GM18868 (cell line): ENCODE data around the gene CMTM6.
"Not testable (repeated sequence)": the region's sequence is repeated elsewhere in the genome, so short reads cannot be mapped to it uniquely, and the experiment has no call there.

Experiments used
- ATAC-seq: cut with Tn5 transposase; IDR thresholded peaks from one replicate; pipeline ENCODE4 v1.9.1; 2021; ENCODE audit warnings: mild to moderate bottlenecking, moderate library complexity; ENCODE audit not compliant: unreplicated experiment

Gene CMTM6, protein sequence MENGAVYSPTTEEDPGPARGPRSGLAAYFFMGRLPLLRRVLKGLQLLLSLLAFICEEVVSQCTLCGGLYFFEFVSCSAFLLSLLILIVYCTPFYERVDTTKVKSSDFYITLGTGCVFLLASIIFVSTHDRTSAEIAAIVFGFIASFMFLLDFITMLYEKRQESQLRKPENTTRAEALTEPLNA

DNA sequence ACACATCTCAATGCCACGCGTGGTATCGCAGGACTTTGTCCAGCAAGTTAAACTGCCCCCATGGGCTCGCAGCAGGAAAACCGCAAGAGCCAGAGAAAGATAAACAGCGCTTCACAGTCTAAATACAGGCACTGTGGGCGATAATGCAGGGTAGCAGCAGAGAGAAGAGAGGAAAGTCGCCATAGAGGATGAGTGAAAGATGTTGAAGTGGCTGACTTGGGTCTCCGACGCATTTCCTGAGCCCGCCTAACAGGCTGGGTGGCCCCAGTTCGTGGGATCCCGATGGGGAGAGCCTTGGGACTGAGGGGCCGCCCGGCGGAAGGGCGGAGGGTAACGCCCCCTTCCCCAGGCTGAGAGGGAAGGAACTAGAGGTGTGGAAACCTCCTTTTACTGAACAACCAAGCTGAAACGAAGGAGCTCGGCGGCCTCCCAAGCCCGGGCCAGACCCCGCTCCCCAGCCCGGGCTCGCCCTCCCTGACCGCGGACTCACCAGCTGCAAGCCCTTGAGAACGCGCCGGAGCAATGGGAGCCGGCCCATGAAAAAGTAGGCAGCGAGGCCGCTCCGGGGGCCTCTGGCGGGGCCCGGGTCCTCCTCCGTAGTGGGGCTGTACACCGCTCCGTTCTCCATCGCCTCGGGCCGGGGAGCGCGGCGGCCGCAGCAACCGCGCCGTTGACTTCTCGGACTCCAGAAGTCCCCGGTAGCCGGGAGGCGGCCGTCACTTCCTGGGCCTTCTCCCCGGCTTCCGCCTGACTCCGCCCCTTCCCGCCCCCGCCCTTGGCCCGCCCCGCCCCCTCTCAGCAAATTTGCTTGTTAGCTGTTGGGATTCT lies at the start of gene CMTM6:
CMTM6 (minus strand) TSS at position 735 of the 828 bp plus-strand sequence; CDS start at position 628, 107 bp downstream.
- peak; percentile 78 for ATAC-seq

DNA sequence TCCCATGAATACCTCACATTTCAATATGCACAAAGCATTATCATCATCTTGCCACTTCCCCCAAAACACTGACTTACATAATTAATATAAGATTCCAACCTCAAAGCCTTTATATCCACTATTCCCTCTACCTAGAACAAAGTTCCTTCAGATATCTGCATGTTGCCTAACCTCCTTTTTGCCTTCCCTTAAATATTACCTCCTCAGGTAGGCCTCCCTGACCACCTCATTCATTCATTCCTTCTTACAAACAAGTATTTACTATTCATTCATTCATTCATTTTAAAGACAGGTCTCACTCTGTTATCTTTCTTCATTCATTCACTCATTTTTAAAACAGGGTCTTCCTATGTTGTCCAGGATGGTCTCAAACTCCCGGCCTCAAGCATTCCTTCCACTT lies 49.4 kb upstream of the CMTM6 start:
- ATAC-seq, result no peak

DNA sequence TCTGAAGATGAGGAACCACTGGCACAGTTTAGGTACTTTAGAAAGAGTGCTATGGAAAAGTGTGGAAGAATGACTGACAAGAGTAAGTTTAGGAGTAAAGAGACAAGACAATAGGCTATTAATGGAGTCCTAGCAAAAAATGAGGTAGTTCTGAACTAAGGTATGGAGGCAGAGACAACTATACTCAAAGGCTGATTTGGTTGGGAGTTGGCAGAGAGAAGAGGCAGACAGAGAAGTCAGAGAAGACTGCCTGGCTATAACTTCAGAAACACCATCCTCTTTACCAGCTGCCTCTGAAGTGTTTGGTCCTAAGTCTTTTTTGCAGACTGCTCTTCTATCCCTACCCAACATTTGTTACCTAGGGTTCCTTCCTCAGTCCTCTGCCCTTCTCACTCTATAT lies 48.8 kb upstream of the CMTM6 start:
- peak; percentile 34 for ATAC-seq

DNA sequence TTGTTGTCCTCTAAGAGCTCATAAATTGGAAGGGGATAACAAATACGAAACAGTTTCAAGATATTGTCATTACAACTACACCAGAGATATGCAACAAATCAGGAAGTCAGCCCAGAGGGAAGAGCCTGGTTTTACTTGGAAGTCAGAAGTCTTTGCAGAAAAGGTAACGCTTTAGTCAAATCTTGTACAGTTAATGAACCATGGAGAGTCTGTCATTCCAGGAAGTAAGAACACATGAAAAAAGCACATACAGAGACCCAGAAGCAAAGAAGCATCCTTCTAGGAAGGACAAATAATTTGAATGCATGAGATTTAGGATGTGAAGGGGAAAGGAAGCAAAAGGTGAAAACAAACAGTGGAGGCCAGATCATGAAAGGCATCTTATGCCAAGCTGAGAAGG lies 48.4 kb upstream of the CMTM6 start:
- peak; percentile 59 for ATAC-seq

DNA sequence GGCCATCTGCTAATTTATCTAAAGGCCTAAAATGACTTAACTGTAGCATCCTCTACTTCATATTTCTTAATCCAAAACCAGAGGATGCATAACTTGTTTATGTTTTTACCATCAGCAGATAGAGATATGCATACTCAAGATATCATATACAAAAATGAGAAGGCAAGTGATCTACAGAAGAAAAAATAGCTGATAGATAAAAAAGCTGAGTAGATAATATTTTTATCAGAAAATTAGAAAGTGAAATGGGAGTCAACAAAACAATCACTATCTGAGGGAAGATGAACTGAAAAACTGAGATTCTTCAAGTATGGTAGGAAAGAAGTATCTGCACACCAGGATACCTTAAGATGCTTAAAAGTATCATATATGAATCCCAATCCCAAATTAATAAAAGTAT lies 42.7 kb upstream of the CMTM6 start:
- ATAC-seq, result no peak

DNA sequence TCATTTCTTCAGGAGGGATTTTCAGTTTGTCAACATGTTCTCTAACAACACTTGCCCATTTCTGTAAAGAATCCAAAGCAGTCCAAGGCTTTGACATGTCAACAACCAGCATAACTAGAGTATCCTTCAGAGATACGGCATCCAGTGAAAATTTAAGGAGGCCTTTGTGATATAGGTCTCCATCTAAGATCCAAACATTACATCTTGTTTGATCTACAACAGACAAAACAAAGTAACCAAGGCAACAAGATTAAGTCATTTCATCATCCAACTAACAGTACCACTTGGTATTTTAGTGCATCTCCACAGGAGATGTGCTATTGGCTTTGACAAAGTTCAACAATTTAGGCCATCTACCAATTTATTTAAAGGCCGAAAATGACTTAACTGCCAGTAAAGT lies 42.2 kb upstream of the CMTM6 start:
- ATAC-seq, result no peak

DNA sequence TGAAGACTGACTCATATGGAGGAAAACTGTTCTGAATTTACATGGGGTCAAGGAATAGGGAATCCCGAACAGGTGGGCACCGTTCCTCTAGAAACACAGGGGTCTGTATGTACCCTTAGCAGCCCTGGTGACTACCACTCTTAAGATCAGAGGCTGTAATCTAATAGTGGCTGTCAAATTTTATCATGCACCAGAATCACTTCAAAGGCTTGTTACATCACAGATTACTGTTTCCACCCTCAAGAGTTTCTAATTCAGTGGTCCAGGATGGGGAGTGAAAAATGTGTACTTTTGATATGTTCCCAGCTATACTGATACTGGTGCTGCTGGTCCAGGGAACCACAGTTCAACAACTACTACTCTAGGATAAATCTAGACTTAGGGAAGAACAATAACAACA lies 40.2 kb upstream of the CMTM6 start:
- ATAC-seq, result no peak

DNA sequence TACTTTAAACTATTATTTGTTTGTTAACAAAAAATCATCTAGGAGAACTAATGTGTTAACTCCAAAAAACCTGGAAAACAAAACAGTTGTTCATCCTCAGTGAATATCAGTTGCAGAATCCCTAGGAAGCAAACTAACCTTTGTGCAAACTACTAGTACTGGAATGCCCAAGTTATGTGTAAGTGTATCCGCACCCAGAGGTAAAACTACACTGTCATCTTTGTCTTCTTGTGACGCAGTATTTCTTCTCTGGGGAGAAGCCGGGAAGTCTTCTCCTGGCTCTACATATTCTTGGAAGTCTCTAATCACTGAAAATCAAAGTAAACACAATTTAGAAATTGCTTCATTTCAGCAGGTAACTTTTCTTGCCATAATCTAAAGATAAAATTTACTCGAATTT lies 38.2 kb upstream of the CMTM6 start:
- no peak for ATAC-seq

DNA sequence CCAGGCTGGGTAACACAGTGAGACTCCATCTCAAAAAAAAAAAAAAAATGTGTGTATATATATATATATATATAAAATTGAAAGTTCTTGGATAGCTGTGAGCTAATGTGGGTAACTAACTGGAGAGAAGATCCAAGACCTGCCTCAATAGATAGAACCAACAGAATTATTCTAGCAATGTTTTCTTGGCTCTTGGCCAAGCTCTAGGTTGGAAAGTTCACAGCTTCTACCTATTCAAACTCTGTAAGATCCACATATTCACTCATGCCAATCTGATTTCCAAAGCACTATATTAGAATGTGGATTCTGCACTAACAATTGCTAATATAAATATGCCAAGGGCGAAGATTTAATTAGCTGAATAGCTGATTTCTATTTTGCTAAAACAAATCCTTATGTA lies 29.8 kb upstream of the CMTM6 start:
- ATAC-seq, result no peak

DNA sequence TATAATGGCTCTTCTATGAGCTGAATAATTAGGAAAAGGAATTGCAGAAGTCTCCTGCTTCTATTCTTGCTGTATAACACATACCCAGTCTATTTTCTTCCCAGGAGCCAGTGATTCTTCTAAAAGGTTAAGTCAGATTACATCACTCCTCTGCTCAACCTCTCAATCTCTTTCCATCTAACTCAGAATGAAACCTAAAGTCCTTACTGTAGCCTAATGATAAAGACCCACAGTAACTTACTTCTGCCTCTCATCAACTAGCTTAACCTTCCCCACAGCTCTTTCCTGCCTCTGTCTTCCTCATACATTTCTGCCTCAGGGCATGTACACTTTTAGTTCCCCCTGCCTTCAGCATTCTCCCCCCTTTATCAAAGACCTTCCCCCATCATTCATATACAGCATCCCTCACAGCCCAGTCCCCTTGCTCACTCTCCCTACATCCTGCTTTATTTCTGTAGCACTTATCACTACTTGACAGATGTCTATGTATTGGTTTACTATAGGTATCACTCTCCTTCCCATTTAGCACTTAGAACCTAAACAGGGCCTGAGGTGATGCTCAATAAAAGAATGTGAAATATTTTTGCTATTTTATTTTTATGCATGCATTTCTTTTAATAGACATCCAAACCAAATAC lies 28.5 kb upstream of the CMTM6 start:
- ATAC-seq, result peak; percentile 92

DNA sequence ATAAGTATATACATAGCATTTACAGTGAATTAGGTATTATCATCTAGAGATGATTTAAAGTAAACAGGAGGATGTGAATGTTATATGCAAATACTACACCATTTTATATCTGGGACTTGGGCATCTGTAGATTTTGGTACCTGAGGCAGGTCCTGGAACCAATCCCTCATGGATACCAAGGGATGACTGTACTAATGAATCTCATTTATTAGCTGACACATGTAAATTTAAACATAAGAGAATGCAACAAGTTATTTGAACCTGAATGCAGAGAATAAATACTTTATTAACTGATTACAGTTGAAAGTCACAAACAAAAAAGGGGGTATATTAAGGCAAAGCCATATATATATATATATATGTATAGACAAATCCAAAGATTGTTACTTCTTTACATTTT lies 23.1 kb upstream of the CMTM6 start:
- ATAC-seq, result no peak

DNA sequence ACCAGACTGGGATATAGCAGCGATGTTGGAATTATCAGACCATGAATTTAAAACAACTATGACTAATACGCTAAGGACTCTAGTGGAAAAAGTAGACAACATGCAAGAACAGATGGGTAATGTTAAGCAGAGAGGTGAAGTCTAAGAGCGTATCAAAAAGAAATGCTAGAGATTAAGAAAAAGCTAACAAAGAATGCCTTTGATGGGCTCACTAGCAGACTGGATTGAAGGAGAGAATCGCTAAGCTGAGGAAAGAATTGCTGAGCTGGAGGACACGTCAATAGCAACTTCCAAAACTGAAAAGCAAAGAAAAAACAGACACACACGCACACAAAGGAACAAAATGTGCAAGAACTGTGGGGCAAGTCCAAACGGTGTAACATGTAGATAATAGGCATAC lies 20.0 kb upstream of the CMTM6 start:
- ATAC-seq, result no peak

DNA sequence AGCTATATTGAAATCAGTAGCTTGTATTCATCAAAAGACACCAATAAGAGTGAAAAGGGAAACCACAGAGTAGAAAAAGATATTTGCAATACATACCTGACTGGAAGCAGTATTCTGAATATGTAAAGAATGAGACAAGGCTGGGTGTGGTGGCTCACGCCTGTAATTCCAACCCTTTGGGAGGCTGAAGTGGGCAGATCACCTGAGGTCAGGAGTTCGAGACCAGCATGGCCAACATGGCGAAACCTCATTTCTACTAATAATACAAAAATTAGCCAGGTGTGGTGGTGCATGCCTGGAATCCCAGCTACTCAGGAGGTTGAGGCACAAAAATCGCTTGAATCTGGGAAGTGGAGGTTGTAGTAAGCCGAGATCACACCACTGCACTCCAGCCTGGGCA lies 16.3 kb upstream of the CMTM6 start:
- ATAC-seq, result not testable (repeated sequence)

DNA sequence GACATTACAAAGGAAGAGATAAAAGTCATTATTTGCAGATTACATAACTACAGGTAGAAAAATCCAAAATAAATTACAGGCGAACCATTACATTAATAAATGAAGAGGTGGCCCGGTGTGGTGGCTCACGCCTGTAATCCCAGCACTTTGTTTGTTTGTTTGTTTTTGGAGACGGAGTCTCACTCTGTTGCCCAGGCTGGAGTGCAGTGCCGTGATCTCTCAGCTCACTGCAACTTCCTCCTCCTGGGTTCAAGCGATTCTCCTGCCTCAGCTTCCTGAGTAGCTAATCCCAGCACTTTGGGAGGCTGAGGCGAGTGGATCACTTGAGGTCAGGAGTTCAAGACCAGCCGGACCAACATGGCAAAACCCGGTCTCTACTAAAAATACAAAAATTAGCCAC lies 14.1 kb upstream of the CMTM6 start:
- not testable (repeated sequence) for ATAC-seq

DNA sequence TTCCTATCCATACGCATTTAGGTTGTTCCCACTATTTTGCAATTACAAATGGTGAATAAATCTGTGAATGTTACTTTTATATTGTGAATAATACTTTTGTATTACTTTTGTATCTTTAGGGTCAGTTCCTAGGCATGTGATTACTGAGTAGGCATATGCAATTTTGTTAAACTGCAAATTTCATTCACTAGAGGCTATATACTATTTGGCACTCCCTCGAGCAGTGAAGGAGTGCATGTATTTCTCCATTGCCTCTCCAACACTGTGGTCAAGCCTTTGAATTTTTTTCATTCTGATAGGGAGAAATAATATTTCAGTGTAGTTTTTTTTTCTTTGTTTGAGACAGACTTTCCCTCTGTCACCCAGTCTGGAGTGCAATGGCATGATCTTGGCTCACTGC lies 8.4 kb upstream of the CMTM6 start:
- no peak for ATAC-seq

DNA sequence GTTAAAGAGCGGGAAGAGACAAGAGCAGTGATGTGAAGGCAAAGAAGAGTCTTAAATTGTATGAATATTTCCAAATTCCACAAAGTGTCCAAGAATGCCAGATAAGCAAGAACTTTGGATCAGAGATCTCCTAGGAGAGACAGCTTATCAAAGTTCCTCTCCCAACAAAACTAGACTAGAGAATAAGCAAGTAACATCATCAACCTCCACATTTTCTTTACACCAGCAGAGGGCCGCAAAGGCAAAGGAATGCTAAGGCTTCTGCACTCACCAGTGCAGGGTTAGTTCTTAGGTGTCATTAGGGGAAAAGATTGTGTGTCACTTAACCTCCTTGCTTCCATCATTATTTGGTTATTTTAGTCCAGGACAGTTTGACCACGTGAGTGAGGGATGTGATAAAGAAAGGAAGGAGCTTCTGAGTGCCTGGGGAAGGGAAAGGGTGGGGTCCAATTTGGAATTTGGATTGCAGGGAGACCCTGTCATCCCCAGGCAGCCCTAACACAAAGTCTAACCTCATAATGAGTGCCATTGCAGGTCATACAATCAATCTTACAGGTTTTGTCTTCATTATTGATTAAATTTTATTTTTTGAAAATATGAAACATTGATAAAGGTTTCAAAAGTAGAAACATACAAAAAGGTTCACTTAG lies 7.5 kb upstream of the CMTM6 start:
- ATAC-seq, result peak; percentile 92

DNA sequence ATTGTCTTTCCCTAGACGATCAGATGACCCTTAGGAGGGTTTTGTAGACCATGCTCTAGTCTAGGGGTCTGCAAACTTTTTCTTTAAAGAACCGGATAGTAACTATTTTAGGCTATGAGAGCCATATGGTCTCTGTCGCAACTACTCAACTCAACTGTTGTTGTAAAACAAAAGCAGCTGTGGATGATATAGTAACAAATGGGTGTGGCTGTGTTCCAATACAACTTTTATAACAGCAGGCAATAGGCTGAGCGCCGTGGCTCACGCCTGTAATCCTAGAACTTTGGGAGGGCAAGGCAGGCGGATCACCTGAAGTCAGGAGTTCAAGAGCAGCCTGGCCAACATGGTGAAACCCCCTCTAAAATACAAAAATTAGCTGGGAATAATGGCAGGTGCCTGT lies 6.1 kb upstream of the CMTM6 start:
- ATAC-seq, result no peak

DNA sequence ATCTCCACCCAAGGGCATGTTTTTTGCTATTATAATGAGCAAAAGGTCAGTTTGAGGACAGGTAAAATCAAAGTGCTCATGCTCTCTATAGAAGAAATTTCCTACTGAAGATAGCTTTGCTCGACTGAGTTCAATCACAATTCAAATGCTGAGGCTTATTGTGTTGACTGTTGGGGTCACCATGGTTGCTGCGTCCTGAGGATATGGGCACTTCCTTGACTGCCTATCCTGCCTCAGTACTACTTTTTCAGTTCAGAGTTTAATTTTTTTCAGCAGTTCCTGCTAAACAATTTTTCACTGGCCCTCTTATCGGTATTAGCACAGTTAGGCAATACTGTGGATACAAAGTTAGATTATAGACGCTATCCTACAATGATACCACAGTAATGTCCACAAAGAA lies 3.8 kb upstream of the CMTM6 start:
- ATAC-seq, result no peak

DNA sequence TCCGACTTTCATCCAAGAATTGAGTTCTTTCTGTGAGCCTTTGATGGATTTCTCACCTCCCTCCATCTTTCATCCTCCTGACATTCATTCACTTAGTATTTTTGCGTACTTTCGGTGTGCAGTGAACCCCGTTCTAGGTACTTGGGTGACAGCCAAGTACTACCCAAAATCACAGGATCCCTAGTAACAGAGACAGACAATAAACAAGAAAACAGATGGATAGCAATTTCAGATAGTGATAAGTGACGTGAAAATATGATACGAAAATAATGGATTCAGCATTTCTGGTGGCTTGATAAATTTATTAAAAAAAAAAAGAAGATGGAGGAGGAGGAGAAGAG lies 264 bp upstream of the CMTM6 start:
- peak; percentile 5 for ATAC-seq

DNA sequence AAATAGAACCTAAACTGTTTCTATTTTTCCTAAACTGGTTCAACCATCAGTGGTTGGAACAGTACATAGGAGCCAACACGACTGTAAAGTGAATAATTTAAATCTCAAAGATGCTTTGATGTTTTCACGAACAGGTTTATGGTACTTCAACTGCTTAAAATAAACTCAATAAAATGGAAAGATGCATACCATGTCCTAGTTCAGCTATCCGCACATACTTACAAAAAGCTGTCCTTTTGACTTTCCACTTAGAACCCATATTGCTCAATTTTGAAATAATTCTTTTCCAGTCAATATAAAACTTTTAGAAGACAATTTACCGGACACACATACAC lies 902 bp downstream of the CMTM6 start:
- ATAC-seq, result no peak

DNA sequence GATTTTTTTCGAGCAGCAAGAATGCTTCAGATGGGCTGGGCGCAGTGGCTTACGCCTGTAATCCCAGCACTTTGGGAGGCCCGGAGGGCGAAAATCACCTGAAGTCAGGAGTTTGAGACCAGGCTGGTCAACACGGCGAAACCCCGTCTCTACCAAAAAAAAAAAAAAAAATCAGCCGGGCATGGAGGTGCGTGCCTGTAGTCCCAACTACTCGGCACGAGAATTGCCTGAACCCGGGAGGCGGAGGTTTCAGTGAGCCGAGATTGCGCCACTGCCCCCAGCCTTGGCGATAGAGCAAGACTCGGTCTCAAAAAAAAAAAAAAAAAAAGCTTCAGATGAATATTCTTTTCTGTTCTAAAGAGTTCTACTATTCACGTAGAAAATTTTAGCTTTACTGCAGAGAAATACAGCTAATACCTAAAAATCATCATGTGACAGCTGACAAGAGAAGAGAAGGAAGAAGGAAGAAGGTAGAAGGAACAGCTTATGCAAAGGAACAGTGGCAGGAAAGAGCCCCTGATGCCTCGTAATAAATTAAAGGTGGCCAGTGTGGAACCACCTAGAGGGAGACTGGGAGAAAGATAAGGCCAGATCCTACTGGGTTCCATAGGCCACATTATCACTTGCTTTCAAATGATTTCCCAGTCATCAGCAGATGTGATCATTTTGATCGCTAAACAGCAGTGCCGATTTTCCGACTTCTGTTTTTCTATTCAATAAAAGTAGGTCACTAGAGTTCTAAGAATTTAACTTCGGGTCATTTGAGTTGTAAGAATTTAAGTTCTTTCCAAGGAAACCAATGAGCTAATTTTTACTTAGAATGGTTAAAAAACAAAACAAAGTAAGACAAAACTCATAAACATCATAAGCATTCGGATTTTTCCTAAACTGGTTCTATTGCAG lies 1.5 kb downstream of the CMTM6 start:
- ATAC-seq, result no peak
